Peyer's patch (tissue), 4 donors: Measurements from ENCODE around the gene KCNMA1.

Experiments used
- POLR2A ChIP-seq, 2 donors: fragments of 450-650 bp; IDR thresholded peaks; one replicate each; pipeline ENCODE4 v1.5.1; 2017; ENCODE audit warnings: antibody characterized with exemption in 2 of 2, mild to moderate bottlenecking in 2 of 2, moderate library complexity in 2 of 2
- TF ChIP-seq, protein P1 (sequence below), 6 experiments: fragments of 450-650 bp in 4 of 6; fragments of 200-600 bp in 2 of 6; sonication (generic) in 1 of 6; IDR thresholded peaks; one replicate each; pipeline ENCODE4 v1.5.1; 2017 to 2019; ENCODE audit warnings: antibody characterized with exemption in 6 of 6, mild to moderate bottlenecking in 3 of 6, moderate library complexity in 1 of 6

DNA sequence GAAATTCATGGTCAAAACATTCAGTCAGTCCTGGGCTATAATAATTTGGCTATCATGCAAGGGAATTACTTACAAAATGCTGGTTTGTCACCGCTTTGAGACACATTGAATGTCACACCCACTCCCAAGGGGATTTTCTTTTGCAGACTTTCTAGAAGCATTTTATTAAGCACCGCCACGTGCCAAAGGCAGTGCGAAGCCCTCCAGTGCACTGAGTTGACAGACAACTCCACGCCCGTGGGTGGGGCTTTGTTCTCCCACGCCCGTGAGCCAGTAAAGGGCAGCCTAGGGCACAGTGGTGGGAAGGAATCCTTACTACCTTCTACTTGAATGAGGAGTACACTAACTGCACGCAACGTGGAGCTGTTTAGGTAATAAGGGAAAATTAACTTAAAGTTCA lies 515.8 kb downstream of the KCNMA1 start:
- TF ChIP-seq, protein P1, sequence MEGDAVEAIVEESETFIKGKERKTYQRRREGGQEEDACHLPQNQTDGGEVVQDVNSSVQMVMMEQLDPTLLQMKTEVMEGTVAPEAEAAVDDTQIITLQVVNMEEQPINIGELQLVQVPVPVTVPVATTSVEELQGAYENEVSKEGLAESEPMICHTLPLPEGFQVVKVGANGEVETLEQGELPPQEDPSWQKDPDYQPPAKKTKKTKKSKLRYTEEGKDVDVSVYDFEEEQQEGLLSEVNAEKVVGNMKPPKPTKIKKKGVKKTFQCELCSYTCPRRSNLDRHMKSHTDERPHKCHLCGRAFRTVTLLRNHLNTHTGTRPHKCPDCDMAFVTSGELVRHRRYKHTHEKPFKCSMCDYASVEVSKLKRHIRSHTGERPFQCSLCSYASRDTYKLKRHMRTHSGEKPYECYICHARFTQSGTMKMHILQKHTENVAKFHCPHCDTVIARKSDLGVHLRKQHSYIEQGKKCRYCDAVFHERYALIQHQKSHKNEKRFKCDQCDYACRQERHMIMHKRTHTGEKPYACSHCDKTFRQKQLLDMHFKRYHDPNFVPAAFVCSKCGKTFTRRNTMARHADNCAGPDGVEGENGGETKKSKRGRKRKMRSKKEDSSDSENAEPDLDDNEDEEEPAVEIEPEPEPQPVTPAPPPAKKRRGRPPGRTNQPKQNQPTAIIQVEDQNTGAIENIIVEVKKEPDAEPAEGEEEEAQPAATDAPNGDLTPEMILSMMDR (IDR thresholded peaks at IDR 0.05): no peak
- no peak for TF ChIP-seq POLR2A (IDR thresholded peaks at IDR 0.05)
